22Rv1 (cell line): ENCODE measurements around the gene SULT1C3.

Source experiments
- CTCF ChIP-seq: fragments of 450-650 bp; IDR thresholded peaks from 2 replicates; pipeline ENCODE4 v1.5.1; 2017; ENCODE audit warnings: mild to moderate bottlenecking
- ZFX ChIP-seq: fragments of 450-650 bp; IDR thresholded peaks from 2 replicates; pipeline ENCODE4 v1.6.1; 2017; ENCODE audit warnings: antibody characterized with exemption, borderline replicate concordance

GRCh38 chr2:108267101-108267500 is 27.3 kb downstream of the SULT1C3 start:
- no peak for TF ChIP-seq CTCF
- no peak for TF ChIP-seq ZFX
